Activated T-cell treated with anti-CD3 and anti-CD28 coated beads for 4 hours (primary cell): ENCODE results near the gene LPP.

Experiments used
- DNase-seq: peaks from one replicate; pipeline ENCODE4 v3.0.0-alpha.2; 2020

Gene LPP

DNA sequence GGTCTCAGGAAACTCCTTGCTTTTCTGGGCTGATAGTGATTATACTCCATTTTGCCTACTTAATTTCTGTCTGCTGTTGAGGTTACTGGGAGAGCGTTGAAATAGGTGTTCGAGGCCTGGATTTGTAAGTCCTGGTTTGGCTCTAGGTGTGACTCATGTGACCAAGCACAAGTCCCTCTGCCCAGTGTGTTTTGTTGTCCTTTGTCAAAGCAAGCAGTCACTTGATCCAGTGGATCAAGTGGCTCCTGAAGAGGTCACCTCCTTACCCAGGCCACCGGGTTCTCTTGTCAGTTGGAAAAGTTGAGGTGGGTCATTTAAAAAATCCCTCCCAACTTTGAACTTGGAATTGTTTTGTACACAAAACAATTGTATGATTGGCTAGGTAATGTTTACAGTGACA lies 70.0 kb downstream of the LPP start:
- DNase-seq: no peak

DNA sequence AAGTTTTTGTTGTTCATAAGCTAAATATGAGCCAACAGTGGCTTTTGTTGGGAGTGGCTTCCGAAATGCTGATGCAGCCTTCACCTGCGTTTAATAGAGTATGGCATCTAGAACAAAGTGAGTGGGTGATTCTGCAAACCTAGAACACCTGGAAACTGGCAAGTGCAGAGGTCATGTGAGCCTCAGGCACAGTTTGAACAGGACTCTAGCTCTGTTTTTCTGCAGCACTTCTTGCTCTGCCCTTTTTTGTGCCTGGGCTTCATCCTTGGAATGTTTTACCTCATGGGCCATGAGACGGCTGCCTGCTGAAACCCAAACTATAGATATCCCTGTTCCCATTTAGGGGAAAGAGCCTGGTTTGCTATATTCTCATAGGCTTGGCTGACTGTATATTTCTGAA lies 73.5 kb downstream of the LPP start:
- no peak for DNase-seq

DNA sequence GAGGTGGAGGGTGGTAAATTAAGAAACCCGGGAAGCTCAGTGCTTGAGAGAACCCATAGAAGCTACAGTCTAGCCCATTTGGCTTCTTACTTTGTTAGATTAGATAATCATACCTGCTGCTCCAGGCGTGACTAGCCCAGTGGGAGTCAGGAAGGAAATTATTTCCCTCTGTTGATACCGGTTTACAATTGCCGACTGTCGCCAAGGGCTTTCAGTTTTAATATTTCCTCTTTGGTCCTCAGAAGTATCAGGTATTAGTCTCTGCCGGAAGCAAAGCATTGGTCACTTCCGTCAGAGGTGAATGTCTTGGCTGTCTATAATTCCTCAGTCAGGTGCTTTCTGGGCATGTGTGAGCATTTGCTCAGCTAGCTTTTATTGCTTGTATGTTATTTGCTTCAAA lies 75.2 kb downstream of the LPP start:
- DNase-seq: no peak

DNA sequence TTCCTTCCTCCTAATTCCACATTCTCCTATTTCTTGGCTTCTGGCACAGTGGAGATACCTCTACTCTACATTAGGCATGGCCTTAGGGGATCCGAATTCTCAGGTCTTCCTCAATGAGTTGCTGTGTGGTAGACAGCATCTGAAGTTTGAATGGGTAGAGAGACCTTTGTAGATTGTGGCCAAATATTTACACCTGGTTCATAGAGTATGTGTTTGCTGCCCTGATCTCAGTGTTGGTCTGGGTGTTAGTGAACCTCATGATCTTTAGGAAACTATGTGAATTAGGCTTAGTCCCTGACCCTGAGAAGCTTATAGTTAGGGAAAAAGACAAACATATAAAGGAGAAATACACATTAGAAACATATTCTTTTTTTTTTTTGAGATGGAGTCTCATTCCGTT lies 75.8 kb downstream of the LPP start:
- no peak for DNase-seq

DNA sequence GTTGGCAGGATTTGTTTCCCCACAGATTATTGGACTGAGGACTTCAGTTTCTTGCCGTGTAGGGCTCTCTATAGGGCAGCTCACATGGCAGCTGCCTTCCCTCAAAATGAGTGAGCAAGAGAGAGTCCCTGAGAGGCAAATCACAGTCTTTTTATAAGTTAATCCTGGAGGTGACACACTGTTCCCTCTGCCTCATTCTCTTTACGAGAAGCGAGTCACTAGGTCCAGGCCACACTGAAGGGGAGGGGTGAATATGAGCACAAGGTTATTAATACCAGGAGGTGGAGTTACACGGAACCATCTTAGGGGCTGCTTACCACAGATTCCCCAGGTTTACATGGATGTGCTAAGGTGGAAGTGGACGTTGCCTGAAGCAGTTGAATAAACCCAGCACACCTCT lies 77.0 kb downstream of the LPP start:
- DNase-seq: no peak

DNA sequence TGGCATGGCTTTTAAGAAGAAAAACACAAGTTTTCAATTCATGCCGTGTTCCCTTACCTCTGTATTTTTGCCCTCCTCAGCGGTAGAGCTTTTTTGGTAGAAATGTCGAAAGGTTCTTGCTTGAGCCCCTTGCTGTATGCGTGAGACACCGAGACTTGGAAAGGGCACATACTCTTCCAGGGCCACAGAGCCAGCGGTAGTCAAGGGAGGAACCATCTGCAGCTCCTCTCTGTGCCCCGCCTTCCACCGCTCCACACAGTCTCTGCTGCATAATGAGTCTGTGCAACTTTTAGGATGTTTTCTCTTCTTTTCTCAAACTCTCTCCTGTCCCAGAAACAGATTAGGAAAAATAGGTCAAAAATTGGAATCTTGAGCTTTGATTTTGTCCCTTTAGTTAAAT lies 77.5 kb downstream of the LPP start:
- no peak for DNase-seq

DNA sequence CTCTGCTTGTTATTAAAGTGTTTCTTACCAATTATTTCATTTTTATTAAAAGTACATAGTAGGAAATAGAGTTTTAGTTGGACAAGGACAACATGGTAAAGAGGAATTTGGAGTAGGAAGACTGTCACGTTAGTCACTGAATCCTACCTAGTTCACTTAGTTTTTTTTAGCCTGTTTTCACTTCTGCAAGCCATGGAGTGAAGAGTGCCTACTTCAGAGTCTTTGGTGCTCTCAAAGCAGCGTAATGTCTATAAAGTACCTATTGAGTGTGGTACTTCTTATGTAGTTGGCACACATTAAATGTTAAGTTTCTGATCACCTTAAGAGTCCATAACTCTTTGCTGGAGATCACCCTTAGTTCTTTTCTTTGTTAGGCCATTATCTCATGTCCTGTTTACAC lies 78.7 kb downstream of the LPP start:
- no peak for DNase-seq

DNA sequence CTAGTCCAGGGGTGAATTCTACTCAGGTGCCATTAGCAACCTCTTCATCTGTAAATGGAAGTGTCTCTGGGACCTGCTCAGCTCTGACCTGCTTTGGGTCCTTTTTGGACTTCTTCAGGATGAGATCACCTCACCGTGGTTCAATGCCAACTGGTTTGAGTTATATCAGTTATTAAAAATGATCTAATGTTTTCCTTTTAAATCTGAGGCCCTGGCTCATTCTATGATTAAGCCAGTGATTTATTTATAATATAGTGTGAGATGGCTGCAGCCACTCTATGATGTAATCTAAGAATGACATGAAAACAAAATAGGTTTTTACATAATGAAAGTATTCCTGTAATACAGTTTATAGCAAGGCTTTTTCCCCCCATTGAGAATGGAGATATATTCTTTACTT lies 79.4 kb downstream of the LPP start:
- DNase-seq: no peak

DNA sequence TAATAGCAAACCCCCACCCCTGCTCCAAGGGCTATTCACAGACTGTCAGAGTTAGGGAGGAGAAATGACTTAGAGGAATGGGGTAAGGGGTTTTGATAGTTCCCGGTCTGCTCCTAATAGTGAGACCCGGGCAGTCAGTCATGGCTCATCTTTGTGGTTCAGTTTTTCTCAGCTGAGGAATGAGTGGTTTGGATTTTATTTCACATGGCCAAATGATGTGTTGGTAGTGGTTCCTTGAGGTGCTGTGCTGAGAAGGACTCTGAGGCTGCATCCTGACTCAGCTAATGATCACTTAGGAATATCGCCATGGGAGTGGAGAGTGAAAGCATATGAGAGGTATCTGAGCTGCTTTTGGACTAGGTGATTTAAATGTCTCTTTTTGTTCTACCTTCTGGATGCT lies 80.2 kb downstream of the LPP start:
- no peak for DNase-seq

DNA sequence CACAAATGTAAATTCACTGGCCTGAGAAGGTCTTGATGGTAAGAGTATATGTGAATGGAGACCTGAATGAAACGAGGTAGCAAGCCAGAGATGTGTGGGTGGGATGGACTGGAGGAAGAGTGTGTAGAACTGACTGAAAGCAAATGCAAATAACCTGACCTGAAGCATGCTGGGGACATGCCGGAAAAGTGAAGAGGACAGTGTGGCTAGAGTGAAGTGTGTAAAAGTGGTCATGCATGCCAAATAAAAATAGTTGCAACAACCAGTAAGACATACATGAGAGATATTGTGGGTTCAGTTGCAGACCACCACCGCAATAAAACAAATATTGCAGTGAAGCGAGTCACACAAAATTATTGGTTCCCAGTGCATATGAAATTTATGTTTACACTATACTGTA lies 82.3 kb downstream of the LPP start:
- no peak for DNase-seq

DNA sequence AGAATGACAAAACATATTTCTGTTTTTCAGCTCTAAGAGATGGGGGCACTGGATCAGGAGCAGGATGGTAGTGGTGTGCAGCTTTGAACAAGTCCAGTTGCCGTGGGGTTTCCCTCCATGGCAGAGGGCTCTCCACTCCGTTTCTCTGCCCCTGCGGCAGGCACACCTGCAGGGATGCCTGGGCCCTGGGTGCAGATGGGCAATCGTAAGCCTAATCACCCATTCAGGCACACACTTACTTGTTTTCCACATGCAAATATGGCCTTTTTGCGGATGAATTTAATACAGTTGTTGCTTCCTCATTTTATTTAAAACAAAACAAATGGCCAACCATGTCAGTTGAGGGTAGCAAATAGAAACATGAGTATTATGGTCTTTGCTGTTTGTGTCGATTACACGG lies 85.1 kb downstream of the LPP start:
- DNase-seq: no peak

DNA sequence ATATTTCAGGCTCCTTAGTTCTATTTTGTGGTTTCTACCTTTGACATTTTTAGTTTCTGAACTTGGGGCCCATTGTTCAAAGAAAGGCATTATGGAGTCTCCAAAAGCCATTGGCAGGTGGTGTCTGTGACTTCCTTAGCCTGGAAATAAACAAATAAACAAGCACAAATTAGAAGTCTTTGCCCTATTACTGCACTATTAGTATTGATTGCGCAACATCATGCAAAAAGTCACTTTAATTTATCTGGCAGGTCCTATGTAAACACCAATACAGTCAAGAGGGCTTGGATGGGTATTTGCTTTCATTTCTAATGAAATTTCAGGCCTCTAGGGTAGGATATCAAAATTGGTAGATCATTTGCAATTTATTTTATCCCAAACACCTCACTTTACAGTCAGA lies 85.6 kb downstream of the LPP start:
- DNase-seq: no peak

DNA sequence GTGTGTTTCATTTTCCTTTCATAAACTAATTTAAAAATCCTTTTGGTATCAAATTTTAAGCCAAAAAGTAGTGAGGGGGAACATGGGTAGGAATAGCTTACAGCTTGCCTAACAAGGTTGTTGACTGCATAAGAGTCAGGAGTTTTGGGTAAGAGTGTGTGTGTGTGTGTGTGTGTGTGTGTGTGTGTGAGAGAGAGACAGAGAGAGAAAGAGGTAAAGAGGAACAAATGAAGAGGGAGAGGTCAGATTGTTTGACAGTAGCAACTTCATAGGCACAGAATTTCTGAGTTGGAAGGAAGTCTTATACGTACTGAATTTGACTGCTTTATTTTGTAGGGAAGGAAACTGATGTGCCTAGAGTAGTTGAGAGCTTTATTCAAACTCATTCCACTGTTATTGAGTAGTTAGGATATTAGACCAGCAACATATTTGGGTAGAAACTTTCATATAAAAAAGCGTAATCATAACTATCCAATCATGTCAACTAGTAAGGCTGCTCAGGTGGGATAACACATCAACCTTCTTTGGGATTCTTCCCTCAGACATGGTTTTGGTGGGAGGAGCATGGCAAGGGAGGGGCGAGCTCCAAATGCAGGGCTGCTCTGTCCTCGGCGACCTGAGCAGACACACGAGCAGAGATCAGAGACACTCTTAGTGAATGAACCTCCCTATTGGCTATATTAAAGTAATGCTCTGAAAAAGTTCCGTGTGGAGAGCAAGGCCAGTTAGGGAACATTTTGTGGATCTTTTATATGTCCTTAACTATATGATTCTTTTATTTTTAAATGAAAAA lies 86.4 kb downstream of the LPP start:
- DNase-seq: no peak

DNA sequence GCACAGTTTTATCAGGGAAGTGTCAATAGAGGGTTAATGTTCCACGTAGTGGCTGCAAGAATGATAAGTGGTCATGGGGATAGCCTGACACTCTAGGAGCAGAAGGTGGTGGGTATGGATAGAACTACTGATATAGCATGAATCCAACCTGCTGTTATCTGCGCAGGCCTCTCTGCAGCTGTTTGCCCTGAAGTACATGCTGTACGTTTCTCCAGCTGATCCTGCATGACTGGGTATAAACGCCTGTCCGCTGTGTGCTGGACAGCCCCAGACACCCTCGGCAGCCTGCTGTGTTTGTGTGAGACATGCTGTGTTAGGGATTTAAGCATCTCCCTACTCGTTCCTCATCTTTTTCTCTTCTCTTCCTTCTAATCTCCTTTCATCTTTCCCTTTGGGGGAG lies 87.1 kb downstream of the LPP start:
- no peak for DNase-seq

DNA sequence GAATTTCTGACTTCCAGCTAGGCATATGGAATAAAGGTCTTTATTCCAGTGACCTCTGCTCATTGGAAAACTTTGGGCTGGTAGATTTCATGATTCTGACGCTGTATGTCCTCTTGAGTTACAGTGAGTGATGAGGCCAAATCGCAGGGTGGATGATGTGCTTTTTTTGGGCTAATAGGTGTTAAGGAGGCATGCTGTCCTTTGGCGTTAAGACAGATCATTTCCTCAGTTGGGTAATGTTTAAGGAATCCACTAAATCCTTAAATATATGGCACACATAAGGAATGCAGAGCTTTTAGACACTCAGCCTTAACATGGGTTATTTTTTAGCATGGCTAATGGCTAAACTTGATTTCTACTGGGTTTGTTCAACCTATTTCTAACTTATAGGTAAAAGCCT lies 87.9 kb downstream of the LPP start:
- no peak for DNase-seq

DNA sequence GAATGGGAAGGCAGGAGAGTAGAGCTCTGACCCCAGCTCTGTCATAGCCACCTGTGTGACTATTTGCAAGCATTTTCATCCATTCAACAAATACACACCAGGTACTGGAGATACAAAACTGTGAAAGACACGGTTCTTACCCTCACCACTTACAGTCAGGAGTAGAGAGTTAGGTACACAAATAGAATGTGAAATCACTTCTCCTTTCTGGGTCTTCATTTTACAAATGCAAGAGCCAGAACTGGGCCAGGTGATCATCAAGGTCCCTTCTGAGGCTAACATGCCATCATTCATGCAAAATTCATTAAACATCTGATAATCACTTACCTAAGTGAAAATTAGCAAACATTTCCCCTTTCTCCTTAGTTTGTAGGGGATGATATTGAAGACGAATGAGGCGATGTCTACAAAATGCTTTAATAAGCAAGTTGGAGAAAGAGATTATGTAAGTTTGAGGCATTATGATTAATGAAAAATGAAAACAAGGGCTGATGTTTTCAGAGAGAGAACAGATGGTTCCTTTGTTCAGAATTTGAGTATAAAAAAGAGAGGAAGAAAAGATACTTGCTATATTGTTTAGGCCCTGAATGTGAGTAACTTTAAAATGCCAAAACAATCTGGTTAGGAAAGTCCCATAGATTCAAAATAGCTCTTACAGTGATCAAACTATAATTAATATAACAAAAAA lies 88.6 kb downstream of the LPP start:
- DNase-seq: no peak

DNA sequence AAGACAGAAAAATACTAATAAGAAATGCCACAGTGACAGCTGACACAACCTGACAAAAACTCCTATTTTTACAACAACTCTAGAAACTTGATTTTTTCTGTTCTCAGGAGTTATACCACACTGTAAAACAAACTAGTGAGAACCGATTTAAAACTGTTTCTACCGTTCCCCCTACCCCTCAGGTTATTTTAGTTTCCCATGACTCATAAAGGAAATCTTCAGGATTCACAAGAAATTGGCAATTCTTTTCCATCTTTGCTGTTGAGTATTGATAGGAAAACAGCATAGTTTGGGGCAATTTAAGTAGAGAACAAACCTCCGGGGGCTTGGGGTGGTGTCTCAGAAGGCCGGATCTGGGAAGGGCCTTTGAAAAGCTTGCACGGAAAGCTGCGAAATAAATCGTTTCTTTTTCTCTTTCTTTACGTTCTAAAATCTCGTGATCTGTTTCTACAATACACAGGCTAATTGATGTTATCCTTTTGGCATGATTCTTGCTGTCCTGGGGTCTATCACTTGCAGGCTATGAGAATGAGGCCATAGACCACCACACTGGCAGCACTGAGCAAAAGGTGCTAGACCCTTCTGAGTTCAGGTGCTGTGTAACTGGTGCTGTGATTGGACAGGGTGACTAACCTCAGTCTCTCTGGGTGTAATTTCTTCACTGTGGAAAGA lies 89.3 kb downstream of the LPP start:
- DNase-seq: no peak

DNA sequence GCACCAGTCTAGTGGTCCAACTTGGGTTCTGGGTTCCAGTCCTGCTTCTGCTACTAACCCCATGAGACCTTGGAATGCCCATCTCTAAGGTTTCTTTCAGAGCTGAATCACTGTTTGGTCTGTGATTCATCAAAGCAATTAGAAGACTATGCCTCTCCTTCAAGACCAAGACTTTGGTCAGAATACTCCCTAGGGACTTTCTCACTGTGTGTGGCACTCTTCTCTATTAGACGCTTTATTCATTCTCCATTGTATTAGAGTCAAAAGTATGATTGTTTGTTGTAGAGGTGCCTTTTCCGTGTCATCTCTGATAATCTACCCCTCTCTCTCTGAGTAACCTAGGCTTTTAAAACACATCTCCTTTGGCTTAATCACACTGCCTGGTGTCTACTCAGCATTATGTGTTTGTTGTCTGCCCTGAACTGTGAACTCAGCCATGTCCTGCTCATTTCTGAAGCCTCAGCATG lies 90.5 kb downstream of the LPP start:
- no peak for DNase-seq

DNA sequence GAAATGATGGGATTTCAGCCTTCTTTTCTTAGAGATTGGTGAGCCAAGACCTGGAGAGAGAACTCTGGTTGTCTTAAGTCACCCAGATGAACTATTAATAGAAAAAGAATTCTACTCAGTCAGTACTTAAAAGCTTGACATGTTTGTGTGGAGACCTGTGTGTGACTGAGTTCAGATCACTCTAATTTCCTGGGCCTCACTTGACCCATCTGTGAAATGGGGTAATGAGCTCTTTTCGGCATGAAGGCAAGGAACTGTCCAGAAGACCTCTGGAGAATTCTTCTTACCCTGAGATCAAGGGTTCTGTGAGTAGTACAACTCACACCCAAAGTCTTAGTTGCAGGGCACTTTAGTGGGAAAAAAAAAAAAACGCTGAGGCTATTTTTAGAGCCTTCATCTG lies 92.9 kb downstream of the LPP start:
- DNase-seq: no peak

DNA sequence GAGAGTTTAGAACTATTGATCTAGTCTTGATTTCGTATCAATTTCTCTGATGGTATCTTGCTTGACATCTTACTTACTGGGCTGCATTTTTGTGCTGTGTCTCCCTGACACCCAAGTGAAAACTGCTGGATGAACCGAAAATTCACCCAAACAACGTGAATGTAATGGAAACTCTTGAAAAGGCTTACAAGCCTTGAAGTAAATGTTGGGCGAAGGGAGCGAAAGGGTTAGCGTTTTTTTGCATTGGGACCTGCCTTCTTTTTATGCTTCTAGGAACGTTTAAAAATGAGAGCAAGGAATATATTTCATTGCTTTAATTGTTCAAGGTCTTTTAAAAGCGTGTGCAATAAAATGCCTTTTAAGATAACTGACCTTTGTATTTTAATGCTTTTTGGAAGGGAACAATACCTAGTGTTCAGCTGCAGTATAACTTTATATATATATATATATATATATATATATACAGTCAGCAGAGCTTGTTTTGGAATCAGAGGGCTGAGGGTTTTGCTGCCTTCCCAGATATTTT lies 94.1 kb downstream of the LPP start:
- DNase-seq: no peak

DNA sequence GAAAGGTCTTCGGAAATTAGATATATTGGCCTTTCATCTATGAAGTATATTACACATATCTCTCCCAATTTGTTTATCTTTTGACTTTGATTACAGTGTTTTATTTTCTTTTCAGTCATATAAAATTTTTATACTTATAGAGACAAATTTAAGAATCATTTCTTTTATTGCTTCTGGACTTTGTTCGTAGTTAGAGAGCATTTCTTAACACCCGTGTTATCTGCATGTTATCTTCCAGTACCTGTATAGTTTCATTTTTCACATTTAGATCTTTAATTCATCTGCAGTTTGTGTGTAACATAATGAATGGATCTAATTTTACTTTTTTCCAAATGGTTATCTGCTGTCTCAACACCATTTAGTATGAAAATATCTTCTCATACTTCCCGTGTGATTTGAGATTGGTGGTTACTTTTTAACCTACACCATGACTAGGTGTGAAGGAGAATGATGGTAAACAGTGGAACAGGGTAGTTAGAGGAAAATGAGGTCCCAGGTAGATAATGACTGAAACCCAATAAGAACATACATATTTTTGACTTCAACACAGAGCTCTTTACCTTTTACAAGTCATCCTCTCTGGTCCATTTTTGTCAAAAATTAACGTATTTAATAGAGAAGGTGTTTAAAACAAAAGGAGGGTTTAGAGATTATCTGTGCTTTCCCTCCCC lies 99.3 kb downstream of the LPP start:
- DNase-seq: no peak

DNA sequence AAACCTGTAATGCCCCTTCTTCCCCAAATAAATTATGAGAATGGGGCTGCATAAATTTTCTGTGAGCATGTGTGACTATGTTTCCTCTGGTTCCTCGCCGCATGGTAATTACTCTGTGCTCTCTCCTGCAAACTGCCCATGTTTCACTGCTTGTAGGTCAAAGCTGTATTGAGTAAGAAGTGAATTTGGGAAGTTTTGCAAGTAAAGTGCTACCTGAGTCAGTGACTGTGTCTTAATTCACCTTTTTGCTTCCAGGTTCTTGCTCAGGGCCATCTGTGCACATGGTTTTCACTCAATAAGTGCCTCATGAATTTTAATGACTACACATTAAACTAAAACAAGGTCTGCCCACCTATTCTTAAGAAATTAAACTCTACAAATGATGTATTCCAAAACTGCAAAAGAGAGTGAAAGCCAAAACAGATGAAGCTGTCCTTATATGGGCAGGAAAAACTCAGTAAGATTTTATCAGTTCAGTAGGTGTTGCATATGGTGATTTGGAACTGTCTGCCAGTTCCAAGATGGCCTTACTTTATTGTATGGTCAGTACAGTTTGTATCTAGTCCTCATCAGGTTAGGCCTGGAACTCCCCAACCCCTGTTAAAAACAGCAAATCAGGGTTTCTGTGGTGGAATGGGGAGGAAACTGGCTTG lies 100.0 kb downstream of the LPP start:
- DNase-seq: no peak

DNA sequence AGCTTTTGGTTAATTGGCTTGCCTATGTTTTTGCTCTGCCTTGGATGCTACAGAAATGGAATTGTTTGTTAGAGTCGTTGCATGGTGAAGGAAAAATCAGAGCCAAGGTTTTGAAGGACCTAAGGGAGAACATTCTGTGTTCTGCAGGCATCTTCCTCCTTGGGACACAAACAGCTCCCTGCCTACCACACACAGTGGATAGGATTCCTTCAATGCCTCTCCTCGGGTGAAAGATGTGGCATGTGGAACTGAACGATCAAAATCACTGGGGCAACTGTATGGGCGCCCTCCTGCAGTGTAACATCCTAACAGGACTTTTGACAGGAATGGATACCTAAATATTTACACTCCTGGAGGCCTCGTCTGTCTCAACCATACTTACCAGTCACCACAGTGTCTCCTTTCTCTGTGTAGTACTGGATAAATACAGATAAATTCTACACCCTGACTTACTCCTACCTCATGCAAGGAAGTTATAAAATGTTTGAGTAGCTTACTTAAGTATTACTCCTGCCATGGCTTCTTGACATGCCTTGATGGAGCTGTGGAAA lies 100.6 kb downstream of the LPP start:
- no peak for DNase-seq
